HL-60 (cell line): Measurements from ENCODE around the gene PTTG2.

Source experiments
- GABPA ChIP-seq: IDR thresholded peaks from 2 replicates; pipeline ENCODE4 v1.6.1; 2012; ENCODE audit warnings: low read depth
- POLR2AphosphoS5 ChIP-seq: IDR thresholded peaks from 2 replicates; pipeline ENCODE4 v1.6.1; 2012; ENCODE audit warnings: low read depth
- SPI1 ChIP-seq: IDR thresholded peaks from 2 replicates; pipeline ENCODE4 v1.6.1; 2012; ENCODE audit warnings: low read depth, mild to moderate bottlenecking, borderline replicate concordance
- TF ChIP-seq, protein P1 (sequence below): IDR thresholded peaks from one replicate; pipeline ENCODE4 v1.5.1; 2011; ENCODE audit warnings: low read length, control low read depth, inconsistent platforms; ENCODE audit not compliant: insufficient read depth
- TF ChIP-seq, protein P2 (sequence below): IDR thresholded peaks from 2 replicates; pipeline ENCODE4 v1.6.1; 2012; ENCODE audit warnings: low read depth; ENCODE audit not compliant: insufficient replicate concordance

DNA sequence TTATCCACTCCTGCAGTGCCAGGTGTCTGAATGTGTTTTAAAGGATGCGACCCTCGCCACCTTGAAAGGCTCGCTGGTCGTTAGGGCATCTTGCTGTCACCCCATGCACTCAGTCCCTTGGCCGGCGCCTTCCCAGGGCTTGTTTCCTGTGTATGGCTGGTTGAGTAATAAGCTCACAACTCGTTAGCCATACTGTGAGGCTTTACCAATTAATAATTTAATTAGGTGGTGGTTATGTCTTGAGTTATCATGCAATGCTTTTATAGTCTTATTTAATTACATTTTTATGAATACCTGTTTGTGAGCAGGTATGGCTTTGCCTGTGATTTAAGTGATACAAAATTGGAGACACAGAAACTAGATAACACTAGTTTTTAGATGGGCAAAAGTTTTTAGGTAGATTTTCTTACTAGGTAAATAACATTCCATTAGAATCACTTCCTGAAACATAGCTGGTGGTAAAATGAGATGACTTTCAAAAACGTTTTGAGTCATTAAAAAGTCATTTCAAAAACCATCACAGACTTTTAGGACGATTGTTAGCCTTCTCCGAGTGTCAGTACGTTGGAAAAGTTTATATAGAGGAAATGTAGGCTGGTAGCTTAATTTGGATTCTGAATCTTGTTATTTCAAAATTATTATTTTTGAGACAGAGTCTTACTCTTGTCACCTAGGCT is 18.2 kb downstream of the PTTG2 start:
- TF ChIP-seq POLR2AphosphoS5 (no peak), GABPA (no peak), SPI1 (no peak)
- TF ChIP-seq, protein P1, sequence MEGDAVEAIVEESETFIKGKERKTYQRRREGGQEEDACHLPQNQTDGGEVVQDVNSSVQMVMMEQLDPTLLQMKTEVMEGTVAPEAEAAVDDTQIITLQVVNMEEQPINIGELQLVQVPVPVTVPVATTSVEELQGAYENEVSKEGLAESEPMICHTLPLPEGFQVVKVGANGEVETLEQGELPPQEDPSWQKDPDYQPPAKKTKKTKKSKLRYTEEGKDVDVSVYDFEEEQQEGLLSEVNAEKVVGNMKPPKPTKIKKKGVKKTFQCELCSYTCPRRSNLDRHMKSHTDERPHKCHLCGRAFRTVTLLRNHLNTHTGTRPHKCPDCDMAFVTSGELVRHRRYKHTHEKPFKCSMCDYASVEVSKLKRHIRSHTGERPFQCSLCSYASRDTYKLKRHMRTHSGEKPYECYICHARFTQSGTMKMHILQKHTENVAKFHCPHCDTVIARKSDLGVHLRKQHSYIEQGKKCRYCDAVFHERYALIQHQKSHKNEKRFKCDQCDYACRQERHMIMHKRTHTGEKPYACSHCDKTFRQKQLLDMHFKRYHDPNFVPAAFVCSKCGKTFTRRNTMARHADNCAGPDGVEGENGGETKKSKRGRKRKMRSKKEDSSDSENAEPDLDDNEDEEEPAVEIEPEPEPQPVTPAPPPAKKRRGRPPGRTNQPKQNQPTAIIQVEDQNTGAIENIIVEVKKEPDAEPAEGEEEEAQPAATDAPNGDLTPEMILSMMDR = no peak
- TF ChIP-seq, protein P2, sequence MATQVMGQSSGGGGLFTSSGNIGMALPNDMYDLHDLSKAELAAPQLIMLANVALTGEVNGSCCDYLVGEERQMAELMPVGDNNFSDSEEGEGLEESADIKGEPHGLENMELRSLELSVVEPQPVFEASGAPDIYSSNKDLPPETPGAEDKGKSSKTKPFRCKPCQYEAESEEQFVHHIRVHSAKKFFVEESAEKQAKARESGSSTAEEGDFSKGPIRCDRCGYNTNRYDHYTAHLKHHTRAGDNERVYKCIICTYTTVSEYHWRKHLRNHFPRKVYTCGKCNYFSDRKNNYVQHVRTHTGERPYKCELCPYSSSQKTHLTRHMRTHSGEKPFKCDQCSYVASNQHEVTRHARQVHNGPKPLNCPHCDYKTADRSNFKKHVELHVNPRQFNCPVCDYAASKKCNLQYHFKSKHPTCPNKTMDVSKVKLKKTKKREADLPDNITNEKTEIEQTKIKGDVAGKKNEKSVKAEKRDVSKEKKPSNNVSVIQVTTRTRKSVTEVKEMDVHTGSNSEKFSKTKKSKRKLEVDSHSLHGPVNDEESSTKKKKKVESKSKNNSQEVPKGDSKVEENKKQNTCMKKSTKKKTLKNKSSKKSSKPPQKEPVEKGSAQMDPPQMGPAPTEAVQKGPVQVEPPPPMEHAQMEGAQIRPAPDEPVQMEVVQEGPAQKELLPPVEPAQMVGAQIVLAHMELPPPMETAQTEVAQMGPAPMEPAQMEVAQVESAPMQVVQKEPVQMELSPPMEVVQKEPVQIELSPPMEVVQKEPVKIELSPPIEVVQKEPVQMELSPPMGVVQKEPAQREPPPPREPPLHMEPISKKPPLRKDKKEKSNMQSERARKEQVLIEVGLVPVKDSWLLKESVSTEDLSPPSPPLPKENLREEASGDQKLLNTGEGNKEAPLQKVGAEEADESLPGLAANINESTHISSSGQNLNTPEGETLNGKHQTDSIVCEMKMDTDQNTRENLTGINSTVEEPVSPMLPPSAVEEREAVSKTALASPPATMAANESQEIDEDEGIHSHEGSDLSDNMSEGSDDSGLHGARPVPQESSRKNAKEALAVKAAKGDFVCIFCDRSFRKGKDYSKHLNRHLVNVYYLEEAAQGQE = no peak
